Left lung (tissue), 10 donors: Measurements from ENCODE around the gene RALGAPB. TPM values are rescaled to one million over a fixed set of nuclear protein-coding genes. Genes with fewer than 3 reads are reported as not detected.

ENCODE experiments used
- ATAC-seq: fragments of 200-7000 bp; cut with Tn5 transposase; one replicate; pipeline ENCODE4 v1.9.1; 2020; ENCODE audit warnings: moderate library complexity
- DNase-seq, 4 donors: peaks; one replicate each; pipeline ENCODE4 v3.0.0-alpha.2; 2013 to 2020
- H3K27ac ChIP-seq, 2 donors: fragments of 200-600 bp; sonication (generic) in 1 of 2; one replicate each; pipeline versions ENCODE4 v1.5.0 to v1.8.0; 2020 to 2021
- H3K27me3 ChIP-seq, 2 donors: fragments of 200-600 bp; sonication (generic) in 1 of 2; one replicate each; pipeline versions ENCODE4 v1.5.0 to v1.8.0; 2020 to 2021
- H3K36me3 ChIP-seq, 2 donors: fragments of 200-600 bp; sonication (generic) in 1 of 2; one replicate each; pipeline versions ENCODE4 v1.5.0 to v1.8.0; 2020 to 2021
- H3K4me1 ChIP-seq, 2 donors: fragments of 200-600 bp; one replicate each; pipeline ENCODE4 v1.8.0; 2021
- H3K4me3 ChIP-seq, 2 donors: fragments of 200-600 bp; sonication (generic) in 1 of 2; one replicate each; pipeline versions ENCODE4 v1.5.0 to v1.8.0; 2020 to 2021; ENCODE audit warnings: mild to moderate bottlenecking in 1 of 2
- H3K9me3 ChIP-seq, 2 donors: fragments of 200-600 bp; sonication (generic) in 1 of 2; one replicate each; pipeline versions ENCODE4 v1.5.0 to v1.8.0; 2020 to 2021
- intact Hi-C, 2 donors: fragments of 100-400 bp; cut with DNase I; formaldehyde crosslinking; loops; one replicate each; pipeline versions ENCODE4 v1.11.2 to v1.14.2; 2022
- polyA plus RNA-seq, 6 donors: library from polyadenylated mRNA; unstranded; fragments of 120-200 nt; gene quantifications; one replicate each; pipeline ENCODE4 v1.2.1, GENCODE V29; 2013; ENCODE audit not compliant: insufficient read length in 6 of 6
- total RNA-seq, 2 donors: library from RNA; stranded (reverse); fragmentation: NEBNext Ultra II Directional; extraction: Animal tissue kit (Norgen Biotek cat#: 25700); gene quantifications; one replicate each; pipeline ENCODE4 v1.2.1, GENCODE V29; 2021
- TF ChIP-seq, protein P1 (sequence below), 2 donors: fragments of 200-600 bp; sonication (generic) in 1 of 2; IDR thresholded peaks; one replicate each; pipeline versions ENCODE4 v1.5.0 to v1.8.0; 2021; ENCODE audit warnings: antibody characterized with exemption in 2 of 2
- donor health status: DM: no; HTN: yes; CAD: no.
- donor health status: DM: no; HTN: no; CAD: no.

RALGAPB gene
- total and polyA plus RNA-seq, 8 donors: 29.6 to 38.4 (median 35.8) TPM

DNA sequence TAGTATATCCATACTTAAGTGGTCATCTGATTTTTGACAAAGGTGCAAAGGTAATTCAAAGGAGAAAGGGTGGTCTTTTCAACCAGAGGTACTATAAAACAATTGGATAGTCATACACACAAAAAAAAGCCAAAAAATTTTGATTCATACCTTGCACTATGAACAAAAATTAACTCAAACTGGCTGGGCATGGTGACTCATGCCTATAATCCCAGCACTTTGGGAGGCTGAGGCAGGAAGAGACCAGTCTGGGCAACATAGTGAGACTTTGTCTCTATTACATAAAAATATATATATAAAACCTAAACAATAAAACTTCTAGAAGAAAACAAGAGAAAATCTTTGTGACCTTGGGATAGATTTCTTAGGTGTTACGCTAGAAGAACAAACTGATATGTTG lies 64.5 kb downstream of the RALGAPB start:
- H3K36me3 ChIP-seq: peaks cover 0 to 100% of the 10 kb centered on the region in 2 donors
- intact Hi-C loops: no loop called here
- TF ChIP-seq, protein P1, sequence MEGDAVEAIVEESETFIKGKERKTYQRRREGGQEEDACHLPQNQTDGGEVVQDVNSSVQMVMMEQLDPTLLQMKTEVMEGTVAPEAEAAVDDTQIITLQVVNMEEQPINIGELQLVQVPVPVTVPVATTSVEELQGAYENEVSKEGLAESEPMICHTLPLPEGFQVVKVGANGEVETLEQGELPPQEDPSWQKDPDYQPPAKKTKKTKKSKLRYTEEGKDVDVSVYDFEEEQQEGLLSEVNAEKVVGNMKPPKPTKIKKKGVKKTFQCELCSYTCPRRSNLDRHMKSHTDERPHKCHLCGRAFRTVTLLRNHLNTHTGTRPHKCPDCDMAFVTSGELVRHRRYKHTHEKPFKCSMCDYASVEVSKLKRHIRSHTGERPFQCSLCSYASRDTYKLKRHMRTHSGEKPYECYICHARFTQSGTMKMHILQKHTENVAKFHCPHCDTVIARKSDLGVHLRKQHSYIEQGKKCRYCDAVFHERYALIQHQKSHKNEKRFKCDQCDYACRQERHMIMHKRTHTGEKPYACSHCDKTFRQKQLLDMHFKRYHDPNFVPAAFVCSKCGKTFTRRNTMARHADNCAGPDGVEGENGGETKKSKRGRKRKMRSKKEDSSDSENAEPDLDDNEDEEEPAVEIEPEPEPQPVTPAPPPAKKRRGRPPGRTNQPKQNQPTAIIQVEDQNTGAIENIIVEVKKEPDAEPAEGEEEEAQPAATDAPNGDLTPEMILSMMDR (IDR thresholded peaks at IDR 0.05): no peak
- no peaks in the 10 kb centered on the region for H3K4me1 ChIP-seq
- H3K9me3 ChIP-seq: no peaks in the 10 kb centered on the region
- no peak overlapping the region for H3K4me3 ChIP-seq
- ATAC-seq: no peak
- DNase-seq: no peak
- H3K27me3 ChIP-seq: no peaks in the 10 kb centered on the region
- H3K27ac ChIP-seq: no peak overlapping the region

DNA sequence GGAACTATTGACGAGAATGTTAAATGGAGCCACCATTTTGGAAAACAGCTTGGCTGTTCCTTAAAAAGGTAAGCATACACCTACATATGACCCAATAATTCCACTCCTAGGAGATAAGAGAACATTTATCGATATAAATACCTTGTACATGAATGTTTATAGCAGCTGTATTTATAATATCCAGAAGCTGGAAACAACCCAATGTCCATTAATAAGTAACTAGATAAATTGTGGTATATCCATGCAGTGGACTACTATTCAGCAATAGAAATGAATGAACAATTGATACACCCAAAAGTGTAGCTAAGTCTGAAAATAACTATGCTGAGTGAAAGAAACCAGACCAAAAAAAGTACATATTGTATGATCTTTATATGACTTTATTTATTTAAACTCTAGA lies 66.1 kb downstream of the RALGAPB start:
- no peaks in the 10 kb centered on the region for H3K27me3 ChIP-seq
- peaks cover 0 to 100% of the 10 kb centered on the region in 2 donors for H3K36me3 ChIP-seq
- no peaks in the 10 kb centered on the region for H3K4me1 ChIP-seq
- TF ChIP-seq, protein P1 (IDR thresholded peaks at IDR 0.05): no peak
- H3K9me3 ChIP-seq: no peaks in the 10 kb centered on the region
- no peak for DNase-seq
- H3K4me3 ChIP-seq: no peak overlapping the region
- no peak overlapping the region for H3K27ac ChIP-seq
- ATAC-seq: no peak
- intact Hi-C loops: no loop called here

DNA sequence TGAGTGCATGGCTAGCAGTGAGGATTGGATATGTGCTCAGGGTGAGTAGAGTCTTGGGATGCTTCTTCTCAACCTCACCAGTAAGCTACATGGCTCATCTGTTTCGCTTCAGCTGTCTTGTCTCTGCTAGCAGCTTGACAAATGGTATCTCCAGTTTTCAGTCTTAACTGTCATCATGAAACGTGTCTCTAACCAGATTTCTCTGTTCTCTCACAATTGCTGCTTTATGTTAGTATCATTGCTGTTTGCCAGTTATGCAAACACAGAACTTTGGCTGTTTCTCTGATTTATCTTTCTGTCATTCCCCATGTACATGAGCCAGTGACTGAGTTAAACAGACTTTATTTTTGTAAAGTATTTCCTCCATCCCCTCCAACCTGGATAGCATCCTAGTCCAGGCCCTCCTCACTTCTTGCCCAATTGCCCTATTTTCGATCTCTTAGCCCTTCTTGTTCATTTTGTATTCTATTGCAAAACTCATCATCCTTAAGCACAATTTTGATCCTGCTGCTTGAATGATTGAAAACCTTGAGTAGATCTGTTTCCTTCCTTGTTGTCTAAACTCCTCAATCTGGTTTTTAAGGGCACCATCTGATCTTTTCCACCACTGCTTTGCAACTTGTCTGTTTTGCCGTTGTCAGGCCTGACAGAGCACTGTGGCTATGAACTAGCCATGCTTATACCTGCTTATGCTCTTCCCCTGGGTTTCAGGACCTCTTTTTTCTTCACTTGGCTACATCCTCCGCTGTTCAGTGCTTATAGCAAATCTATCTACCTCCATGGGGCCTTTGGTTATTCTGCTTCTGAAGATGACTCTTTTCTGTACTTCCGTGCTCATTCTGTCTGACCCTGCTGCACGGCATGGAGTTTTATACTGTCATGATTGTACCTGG lies 70.6 kb downstream of the RALGAPB start:
- TF ChIP-seq, protein P1 (IDR thresholded peaks at IDR 0.05): no peak
- peaks cover 0 to 100% of the 10 kb centered on the region in 2 donors for H3K36me3 ChIP-seq
- H3K4me3 ChIP-seq: no peak overlapping the region
- no peaks in the 10 kb centered on the region for H3K9me3 ChIP-seq
- DNase-seq (peak in 2 of 4 donors; percentile 3 to 16), ATAC-seq (peak; percentile 39)
- H3K27me3 ChIP-seq: no peaks in the 10 kb centered on the region
- H3K4me1 ChIP-seq: no peaks in the 10 kb centered on the region
- intact Hi-C loops: no loop called here
- H3K27ac ChIP-seq: no peak overlapping the region

DNA sequence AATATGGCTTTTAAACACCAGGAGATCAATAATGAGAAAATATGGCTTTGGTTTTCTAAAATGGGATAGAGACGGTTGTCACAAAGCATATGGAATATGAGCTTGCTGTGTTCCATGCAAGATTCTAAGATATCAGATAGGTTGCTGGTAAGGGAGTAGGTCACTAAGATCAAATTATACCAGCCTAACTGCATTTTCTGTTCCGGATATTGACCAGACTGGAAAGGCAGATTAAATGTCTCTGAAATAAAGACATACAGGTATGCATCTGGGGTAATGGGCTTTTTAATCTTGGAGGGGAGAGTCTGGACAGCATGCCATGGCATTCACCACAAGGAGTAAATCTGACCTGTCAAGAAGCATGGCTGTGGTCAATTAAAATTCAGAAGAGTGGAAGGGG lies 73.1 kb downstream of the RALGAPB start:
- intact Hi-C loops: no loop called here
- ATAC-seq (no peak), DNase-seq (no peak)
- no peaks in the 10 kb centered on the region for H3K9me3 ChIP-seq
- H3K36me3 ChIP-seq: peaks cover 0 to 100% of the 10 kb centered on the region in 2 donors
- H3K27ac ChIP-seq: no peak overlapping the region
- no peaks in the 10 kb centered on the region for H3K27me3 ChIP-seq
- TF ChIP-seq, protein P1 (IDR thresholded peaks at IDR 0.05): no peak
- H3K4me3 ChIP-seq: no peak overlapping the region
- no peaks in the 10 kb centered on the region for H3K4me1 ChIP-seq

DNA sequence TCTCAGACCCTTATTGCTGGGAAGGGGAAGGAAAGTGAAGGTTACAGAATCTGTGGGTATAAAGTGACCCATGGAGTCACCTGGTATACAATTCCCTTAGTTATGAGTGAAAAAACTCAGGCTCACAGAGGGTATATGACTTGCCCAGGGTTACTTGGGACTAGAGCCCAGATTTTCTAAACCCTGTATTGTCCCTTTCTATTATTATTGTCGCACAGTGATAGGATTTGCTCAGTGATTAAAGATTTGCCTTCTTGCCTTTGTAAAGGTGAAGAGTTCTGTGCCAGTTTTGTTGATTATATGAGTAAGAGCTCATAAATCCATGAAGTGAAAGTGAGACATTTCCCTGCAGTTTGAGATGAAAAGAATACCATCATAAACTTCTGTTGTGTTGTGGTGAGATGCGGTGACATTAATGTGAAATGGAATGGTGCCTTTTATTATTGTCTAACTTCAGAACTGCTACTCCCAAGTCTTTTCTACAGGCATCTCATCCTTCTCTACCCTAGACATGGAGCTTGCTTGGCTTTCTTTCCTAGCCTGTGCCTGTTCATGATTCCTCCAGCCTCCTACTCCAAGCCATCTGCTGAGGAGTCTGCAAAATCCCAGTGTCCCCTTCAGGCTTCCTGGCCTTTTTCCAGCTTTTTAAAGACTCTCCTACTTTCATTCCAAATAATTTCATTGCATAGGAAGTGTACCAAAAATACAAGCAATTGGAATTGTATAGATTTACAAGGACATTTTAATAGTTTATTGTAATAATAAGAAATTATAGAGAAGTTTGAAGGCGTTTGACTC lies 74.8 kb downstream of the RALGAPB start:
- no peak overlapping the region for H3K27ac ChIP-seq
- ATAC-seq: no peak
- peaks cover 0 to 100% of the 10 kb centered on the region in 2 donors for H3K36me3 ChIP-seq
- H3K27me3 ChIP-seq: no peaks in the 10 kb centered on the region
- TF ChIP-seq, protein P1 (IDR thresholded peaks at IDR 0.05): no peak
- no peaks in the 10 kb centered on the region for H3K4me1 ChIP-seq
- intact Hi-C loops: no loop called here
- no peak for DNase-seq
- H3K4me3 ChIP-seq: no peak overlapping the region
- H3K9me3 ChIP-seq: no peaks in the 10 kb centered on the region
